HG02870 (cell line): ENCODE results near the gene ARL10.
"Not testable (repeated sequence)": the region's sequence is repeated elsewhere in the genome, so short reads cannot be mapped to it uniquely, and the experiment has no call there.

Experiments
- ATAC-seq: cut with Tn5 transposase; IDR thresholded peaks from one replicate; pipeline ENCODE4 v1.9.1; 2021; ENCODE audit warnings: mild to moderate bottlenecking, moderate library complexity; ENCODE audit not compliant: unreplicated experiment

Gene ARL10

DNA sequence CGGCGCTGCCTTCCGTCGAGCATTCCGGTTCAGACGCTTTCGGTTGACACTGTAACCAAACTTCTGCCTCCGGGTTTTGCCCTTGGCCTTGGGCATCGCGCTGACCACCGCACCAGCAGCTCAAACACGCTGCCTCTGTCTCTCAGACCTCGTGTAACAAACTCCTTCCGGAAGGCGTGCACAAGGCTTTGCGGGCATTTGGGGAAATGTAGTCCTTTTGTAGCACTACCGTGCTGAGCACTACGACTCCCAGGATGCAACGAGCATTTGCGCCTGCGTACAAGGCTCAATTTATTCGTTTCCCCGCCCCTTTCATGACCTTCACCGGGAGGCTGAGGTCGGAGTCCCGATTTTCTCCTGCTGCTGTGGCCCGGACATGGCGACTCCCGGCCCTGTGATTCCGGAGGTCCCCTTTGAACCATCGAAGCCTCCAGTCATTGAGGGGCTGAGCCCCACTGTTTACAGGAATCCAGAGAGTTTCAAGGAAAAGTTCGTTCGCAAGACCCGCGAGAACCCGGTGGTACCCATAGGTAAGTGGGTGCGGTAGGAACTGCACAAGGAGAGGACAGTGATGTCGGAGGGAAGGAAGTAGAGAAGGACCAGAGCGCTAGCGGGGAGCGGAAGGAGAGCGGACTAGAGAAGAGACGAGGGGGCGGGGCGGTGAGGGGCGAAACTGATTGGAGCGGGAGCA is 23.3 kb downstream of the ARL10 start, which contains the start of the genes HIGD2A and NOP16:
Gene HIGD2A (plus strand): TSS at position 308 of the 691 bp plus-strand sequence. CDS start 69 bp downstream, at position 377.
Gene NOP16 (minus strand): TSS at position 155 of the 691 bp plus-strand sequence. CDS start 59 bp downstream, at position 96.
- peak; percentile 86 for ATAC-seq

DNA sequence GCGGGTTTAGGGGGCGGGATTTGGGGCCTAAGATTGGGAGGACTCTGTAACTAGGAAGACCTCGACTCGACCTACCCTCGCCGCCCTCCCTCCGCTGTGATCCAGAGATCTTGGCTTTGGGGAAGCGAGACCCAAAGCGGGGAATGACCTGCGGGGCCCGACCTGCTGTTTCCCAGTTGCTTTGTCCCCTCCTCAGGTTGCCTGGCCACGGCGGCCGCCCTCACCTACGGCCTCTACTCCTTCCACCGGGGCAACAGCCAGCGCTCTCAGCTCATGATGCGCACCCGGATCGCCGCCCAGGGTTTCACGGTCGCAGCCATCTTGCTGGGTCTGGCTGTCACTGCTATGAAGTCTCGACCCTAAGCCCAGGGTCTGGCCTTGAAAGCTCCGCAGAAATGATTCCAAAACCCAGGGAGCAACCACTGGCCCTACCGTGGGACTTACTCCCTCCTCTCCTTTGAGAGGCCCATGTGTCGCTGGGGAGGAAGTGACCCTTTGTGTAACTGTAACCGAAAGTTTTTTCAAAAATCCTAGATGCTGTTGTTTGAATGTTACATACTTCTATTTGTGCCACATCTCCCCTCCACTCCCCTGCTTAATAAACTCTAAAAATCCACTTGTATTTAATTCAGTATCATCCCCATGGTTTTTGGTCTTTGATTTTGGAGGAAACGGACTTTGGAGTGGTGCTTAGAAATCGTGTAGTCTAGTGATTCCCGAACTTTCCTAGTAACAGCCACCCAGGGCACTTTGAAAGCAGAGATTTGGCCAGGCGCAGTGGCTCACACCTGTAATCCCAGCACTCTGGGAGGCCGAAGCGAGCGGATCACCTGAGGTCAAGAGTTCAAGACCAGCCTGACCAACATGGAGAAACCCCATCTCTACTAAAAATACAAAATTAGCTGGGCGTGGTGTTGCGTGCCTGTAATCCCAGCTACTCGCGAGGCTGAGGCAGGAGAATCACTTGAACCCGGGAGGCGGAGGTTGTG is 24.1 kb downstream of the ARL10 start:
- peak; percentile 23 for ATAC-seq

DNA sequence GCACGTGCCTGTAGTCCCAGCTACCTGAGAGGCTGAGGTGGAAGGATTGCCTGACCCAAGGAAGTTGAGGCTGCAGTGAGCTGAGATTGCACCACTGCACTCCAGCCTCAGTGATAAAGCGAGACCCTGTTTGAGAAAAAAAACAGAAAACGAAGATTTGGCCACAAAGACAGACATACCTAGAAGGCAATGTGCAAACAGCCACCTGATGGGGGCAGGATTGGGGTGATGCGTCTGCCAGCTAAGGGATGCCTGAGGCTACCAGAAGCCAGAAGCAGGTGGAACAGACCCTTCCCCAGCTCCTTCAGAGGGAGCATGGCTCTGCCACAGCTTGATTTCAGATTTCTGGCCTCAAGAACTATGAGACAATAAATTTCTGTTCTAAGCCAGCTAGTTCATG is 26.2 kb downstream of the ARL10 start:
- no peak for ATAC-seq

DNA sequence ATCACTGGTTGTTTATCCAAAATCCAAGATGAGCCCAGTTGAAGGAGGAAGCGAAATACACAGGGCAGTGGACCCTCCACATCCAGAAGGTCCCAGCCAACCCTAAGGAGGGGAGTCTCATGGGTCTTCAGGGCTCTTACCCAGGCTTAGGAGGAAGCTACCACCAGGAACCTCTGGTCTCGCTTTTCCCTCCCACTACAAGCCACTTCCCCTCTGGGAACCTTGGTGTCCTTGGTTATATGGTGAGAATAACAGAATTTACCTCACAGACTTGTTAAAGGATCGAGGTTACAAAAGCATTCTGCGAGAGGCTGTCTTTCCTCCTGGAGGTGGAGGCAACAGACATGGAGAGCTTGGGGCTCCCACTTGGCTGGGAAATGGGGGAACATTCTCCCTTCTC is 26.7 kb downstream of the ARL10 start:
- no peak for ATAC-seq

DNA sequence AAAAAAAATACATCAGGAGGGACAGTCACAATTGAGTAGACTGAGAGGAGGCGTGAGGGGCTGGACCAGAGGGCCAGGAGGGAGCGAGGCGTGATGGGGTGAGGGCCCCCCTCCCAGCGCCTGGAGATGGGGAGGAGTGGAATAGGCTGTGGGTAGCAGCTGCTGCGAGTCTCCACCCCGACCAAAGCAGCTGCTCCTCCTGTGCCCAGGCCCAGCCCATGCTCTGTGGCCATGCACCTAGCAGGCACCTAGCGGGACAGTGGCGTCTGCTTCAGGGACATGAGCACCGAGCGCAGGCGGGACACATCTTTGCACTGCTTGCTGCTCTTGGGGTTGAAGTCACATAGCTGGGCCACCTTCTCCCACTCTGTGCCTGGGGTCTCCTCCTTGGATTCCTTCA is 27.2 kb downstream of the ARL10 start:
- ATAC-seq = no peak

DNA sequence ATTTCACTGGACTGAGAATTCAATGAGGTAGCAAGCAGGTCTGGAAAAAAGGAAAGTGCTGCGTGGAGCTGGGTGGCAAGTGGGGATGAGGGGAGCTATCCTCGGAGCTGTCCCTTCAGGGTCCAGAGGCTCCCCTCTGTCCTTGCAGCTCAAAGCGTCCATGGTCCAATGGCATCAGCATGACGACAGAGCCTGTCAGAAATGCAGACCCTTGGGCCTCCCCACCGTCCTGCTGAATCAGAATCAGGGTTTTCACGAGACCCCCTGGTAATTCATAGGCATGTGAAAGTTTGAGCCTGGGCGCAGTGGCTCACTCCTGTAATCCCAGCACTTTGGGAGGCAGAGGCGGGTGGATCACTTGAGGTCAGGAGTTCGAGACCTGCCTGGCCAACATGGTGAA is 28.8 kb downstream of the ARL10 start:
- no peak for ATAC-seq

DNA sequence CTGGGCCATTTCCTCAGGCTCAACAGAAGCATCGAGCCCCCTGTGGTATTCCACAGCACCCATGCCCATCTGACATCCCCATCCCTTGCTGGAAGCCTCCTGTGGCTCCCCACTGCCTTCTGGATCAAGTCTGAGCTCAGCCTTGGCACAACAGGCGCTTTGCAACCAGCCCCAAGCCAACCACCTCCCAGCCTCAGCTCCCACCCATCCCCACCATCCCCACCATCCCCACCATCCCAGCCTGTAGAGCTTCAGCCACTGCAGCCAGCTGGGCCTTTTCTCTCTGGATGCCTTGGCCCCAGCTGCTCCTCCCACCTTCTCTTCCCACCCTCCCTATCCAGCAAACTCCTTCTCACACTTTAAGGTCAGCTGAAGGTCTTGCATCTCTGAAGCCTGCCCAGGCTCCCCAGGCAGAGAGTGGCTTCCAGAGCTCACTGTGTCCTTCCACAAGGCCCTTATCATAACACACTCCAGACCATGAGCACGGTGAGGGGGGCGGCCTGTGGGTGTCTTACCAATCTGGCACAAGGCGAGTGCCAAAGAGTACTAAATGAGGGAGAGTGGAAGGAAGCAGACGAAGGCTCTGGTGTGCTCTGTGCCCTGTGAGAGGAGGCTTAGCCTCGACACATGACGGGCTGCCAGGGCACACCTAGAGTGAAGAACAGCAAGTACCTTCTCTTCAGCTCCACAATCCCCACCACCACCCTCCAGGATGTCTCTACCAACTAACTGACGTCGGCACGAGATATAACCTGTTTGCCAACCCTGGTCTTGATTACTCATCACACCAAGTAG is 29.8 kb downstream of the ARL10 start:
- no peak for ATAC-seq

DNA sequence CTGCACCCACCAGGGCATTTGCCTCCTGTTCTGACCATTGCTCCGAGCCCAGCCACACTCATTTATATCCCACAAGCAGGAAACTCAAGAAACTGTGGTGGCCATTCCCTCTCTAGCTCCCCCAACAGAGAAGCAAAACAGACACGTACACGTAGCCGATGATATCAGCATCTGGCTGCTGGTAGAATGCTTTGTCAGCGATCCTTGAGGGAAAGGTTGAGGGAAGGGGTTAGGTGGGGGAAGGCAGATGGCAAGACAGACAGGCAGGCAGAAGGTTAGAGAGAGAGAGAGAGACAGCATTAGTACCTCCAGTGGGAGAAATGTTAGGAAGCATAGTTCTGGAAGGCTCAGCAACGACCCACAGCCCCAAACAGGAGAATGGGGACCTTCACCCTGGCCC is 31.0 kb downstream of the ARL10 start:
- ATAC-seq = no peak

DNA sequence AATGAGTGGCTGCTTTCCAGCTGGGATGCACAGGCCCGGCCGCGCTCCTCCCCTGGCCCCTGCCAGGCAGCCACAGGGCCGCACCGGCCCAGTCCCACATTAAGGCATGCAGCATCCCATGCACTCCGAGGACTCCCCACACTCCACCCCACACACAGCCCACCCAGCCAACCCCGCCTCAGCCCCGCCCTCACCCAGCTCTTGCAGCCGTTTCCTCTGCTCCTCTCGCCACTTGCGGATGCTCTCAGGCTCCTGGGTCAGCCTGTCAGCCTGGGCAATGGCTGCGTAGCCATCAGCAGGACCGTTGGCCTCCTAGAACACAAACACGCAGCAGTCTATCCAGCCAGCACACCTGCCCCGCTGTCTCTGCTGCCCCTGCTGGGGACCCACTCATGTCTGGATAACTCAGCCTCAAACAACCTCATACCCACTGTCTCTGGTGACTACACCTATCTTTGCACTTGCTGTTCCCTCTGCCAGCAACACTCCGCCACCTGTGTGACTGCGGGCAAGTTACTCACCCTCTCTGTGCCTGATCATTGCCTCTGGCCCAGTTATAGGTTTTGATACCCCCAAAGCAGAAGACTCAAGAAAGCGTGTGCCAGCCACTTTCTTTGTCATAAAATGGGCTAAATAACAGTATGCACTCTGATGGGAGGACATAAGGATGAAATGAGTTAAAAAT is 32.6 kb downstream of the ARL10 start:
- no peak for ATAC-seq

DNA sequence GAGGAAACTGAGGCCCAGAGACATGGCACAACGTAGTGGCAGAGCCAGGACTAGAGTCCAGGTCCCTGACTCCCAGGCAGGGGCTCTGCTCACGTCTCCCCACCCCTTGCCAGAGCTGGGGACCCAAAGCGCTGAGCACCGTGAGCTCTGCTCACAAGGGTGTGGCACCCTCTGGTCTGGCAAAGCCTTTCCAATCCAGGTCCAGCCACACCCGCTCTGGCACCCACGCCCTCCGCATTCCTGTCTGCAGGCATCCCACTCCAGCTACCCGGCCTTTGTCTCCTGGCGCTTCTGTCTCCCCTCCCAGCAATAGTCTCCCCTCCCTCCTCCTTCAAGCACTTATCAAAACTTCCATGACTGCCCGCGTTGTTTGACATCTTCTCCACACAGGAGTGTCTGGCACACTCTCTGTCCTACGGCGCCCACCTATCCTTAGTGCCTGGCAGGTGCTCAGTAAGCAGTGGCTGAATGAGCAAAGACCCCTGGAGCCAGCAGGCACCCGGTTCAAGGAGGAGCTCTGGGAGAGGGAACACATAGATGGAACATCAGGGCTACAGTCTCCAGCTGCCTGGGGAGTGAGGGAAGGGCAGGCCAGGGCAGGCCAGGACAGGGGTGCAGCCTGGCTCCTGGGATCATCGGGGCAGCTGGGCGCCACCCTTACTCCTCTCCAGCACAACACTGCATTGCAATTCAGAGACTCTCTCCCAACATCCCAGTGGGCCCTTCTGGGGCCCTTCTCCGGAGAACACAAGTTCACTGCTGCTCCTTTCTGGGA is 35.3 kb downstream of the ARL10 start:
- no peak for ATAC-seq

DNA sequence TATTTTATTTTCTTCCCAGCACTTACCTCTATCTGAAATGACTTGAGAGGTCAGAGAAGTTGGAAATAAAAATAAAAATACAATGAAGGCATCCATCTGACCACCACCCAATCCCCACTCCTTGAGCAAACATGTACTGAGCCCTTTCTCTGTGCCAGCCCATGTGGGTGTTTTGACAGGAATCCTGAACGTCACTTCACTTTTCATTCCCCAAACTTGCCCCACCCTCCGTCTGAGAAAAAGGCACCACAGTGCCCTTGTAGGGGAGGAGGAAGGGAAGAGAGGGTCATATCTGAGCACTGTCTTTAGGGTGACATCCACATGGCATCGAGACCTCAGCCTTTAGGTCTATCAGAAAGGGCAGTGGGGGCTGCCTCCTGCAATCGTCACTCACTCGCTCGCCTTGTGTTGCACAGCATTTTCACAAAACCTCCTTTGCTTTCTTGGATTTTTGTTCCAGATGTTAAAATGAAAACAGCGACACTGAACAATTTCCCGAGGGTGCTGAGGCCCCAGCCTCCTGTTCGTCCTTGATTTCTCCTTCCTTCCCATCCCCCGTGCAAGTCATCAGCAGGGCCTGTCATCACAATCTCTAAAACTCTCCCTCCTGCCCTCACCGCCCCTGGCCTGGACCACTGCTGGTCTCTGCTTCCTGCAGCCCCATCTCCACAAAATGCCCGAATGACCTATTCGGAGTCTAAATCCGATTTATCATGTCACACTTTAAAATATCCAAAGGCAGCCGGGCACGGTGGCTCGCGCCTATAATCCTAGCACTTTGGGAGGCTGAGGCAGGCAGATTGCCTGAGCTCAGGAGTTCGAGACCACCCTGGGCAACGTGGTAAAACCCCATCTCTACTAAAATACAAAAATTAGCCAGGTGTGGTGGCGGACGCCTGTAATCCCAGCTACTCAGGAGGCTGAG is 36.3 kb downstream of the ARL10 start:
- ATAC-seq = no peak

DNA sequence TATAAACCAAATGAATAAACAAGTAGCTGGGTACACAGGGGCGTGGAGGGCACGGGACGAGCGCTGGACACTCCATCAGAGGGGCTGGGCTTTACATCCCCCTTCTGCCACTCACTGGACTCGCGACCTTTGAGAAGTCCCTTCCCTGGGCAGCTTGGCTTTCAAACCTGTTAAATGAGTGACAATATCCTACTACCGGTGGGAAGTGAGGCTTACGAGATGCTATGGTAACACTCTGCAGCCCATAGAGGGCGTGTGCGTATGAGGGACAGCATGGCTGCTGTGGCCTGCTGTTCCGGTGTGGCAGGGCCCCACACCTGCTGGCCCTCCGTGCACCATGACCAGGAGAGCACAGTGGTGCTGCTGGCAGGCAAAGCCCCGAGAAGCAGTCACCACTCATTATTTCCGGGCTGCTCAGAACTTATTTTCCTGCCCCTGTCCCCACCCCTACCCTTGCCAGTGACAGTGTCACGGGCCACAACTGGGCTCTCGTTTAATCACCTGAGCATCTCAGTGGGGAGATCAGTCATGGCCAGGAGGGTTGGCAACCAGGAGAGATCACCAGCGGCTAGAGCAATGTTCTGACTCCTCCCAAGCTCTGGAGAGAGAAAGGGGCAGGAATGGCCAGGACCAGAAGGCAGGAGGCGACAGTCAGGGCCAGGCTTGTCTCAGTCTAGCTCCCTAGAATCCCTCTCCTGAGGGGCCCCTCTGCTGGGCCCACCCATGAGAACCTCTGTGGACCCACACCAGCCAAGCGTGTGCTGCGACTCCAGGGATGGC is 40.6 kb downstream of the ARL10 start:
- no peak for ATAC-seq

DNA sequence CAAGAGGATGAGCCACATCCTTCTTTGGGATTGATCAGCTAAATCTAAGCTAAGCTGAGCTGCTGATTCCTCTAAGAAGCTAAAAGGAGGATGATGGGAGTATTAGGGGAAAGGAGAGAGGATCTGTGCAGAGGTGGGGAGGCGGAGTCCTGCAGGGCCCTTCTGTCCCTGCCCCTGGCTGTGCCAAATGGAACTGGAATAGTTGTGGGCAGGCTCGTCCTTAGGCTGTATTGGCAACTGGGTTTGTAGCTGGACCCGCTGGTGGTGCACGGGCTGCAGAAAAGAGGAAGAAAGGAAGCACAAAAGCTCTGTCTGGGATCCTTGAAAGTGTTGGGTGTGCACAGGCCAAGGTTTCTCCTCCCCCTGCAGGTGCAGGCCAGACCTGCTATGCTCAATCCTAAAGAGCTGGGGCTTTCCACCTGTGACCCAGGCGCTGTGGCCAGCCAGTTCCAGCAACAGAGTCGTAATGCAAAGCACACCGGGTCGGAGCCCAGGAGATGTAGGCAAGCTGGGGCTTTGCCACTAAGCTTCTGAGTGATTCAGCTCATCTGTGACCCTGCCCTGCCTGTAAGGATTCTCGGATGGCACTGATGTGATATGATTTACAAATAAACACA is 41.3 kb downstream of the ARL10 start:
- no peak for ATAC-seq

DNA sequence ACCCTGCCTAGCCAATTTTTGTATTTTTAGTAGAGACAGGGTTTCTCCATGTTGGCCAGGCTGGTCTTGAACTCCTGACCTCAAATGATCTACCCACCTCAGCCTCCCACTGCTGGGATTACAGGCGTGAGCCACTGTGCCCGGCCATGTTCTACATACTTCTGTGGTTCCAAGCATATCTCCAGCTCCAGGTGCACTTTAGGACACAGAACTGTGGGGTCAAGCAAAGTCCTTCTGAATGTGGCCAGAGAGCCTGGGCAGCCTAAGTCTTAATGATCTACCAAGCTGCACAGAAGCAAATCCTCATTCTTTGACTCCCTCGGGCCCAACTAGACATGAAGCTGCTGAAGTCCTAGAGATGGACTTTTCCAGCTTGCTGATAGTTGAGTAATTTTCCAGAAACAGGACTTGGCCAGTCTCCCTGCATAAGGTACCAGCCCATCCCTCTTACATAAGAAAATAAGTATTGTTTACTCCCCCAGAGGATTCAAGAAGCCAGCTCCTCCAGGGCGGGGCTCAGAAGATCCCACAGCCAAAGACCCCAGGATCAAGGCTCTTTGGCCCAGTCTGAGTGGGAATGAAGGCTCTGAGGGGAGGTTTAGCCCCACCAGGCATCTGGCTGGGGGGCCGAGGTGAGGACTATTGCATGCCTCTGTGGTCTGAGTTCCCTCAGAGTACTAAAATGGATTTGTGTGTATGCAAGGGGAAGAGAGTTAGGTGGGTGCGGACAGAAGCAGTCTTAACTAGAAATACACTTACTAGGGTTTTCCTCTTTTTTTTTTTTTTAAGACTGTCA is 42.4 kb downstream of the ARL10 start:
- no peak for ATAC-seq

DNA sequence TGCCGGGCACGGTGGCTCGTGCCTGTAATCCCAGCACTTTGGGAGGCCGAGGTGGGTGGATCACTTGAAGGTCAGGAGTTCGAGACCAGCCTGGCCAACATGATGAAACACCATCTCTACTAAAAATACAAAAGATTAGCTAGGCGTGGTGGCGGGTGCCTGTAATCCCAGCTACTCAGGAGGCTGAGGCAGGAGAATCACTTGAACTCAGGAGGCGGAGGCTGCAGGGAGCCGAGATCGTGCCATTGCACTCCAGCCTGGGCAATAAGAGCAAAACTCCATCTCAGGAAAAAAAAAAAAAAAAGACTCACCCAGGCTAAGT is 42.9 kb downstream of the ARL10 start:
- not testable (repeated sequence) for ATAC-seq

DNA sequence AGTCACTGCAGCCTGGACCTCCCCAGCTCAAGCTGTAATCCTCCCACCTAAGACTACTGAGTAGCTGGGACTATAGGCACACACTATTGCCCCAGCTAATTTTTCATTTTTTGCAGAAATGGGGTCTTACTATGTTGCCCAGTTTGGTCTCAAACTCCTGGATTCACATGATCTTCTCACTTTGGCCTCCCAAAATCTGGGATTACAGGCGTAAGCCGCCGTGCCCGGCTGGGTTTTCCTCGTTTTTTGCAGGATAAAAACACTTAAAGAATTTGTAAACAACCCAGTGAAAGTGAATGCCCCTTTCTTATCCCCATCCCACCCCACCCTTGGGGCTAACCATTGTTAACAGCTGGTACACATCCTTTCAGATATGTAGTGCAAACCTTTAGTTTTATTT is 43.3 kb downstream of the ARL10 start:
- ATAC-seq = no peak

DNA sequence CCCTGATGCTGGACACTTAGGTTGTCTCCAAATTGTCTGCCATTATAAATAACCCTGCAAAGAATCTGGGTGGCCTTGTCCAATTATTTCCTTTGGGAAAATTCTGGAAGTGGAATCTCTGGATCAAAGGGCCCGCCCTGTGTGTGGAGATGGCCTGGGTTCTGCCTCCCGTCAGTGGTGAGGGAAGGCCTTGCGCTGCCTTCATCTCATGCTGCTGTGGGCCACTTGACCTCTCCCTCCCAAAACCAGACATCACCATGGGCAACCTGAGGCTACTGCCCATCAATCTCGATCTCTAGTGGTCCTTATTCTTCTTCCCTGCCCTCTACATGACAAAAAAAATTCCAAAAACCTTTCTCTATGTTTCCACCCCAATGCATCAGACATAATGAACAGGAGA is 44.5 kb downstream of the ARL10 start:
- ATAC-seq = no peak
